ENCODE measurements around the gene CKMT1B. TPM values are rescaled to one million over a fixed set of nuclear protein-coding genes. Genes with fewer than 3 reads are reported as not detected.
"Not testable (repeated sequence)": the region's sequence is repeated elsewhere in the genome, so short reads cannot be mapped to it uniquely, and the experiment has no call there.

The CKMT1B gene
- total RNA-seq, 2 donors from 2014 or later: not detected

DNA sequence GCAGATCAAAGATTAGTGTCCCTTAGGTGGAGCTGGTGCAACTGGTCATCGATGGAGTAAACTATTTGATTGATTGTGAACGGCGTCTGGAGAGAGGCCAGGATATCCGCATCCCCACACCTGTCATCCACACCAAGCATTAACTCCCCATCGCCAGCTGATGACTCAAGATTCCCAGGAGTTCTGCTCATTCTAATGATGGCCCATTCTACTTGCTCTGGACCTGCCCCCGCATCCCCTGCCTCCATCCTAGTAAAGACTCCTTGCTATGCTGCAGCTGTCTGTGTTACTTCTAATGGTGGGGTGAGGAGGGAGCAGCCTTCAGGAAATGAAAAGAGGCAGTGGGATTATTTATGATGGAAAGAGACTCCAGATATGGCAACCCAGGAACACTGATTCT, 5.3 kb downstream of the CKMT1B start:
- H3K9me3 Mint-ChIP-seq; H3K4me3 Mint-ChIP-seq; ATAC-seq; H3K36me3 Mint-ChIP-seq; H3K27ac Mint-ChIP-seq; DNase-seq (ENCODE audit: low spot score); H3K4me1 Mint-ChIP-seq (ENCODE audit: low read depth in 2 of 2): not testable (repeated sequence)
- peaks cover 34 to 37% of the 10 kb centered on the region in 2 donors for H3K27me3 Mint-ChIP-seq

DNA sequence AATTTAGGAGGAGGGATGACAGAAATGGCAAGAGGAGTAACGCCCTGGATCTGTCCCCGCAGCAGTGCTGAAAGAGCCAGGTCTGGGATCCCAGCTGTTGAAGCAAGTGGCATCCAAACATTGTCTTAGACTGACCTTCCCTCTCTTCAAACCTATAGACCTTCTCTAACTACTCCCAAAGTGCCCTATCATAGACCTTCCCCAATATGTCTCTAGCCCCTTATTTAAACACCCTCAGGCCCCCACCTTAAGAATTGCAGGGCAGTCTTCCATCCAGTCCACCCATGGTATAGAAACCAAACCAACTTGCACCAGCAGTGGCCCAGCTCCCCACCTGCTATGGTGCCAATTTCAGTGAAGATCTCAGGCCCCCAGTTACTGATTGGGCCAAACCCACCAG, 6.4 kb downstream of the CKMT1B start:
- peaks cover 36 to 44% of the 10 kb centered on the region in 2 donors for H3K27me3 Mint-ChIP-seq
- DNase-seq (ENCODE audit: low spot score); H3K9me3 Mint-ChIP-seq; H3K4me1 Mint-ChIP-seq (ENCODE audit: low read depth in 2 of 2); H3K27ac Mint-ChIP-seq; H3K36me3 Mint-ChIP-seq; H3K4me3 Mint-ChIP-seq: not testable (repeated sequence)
- peak in 1 of 2 donors; percentile 36 for ATAC-seq

DNA sequence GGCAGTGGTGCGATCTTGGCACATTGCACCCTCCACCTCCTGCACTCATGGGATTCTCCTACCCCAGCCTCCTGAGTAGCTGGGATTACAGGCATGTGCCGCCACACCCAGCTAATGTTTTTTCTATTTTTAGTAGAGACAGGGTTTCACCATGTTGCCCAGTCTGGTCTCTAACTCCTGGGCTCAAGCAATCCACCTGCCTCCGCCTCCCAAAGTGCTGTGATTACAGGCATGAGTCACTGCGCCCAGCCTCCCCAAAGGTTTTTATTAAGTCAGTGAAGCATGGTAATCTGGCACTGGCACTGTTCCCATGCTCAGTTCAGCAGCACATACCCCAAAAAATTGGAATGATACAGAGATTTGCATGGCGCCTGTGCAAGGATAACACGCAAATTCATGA, 8.4 kb downstream of the CKMT1B start:
- not testable (repeated sequence) for H3K4me1 Mint-ChIP-seq (ENCODE audit: low read depth in 2 of 2); H3K27ac Mint-ChIP-seq; ATAC-seq; H3K4me3 Mint-ChIP-seq; H3K36me3 Mint-ChIP-seq; DNase-seq (ENCODE audit: low spot score); H3K9me3 Mint-ChIP-seq
- peaks cover 30 to 38% of the 10 kb centered on the region in 2 donors for H3K27me3 Mint-ChIP-seq

DNA sequence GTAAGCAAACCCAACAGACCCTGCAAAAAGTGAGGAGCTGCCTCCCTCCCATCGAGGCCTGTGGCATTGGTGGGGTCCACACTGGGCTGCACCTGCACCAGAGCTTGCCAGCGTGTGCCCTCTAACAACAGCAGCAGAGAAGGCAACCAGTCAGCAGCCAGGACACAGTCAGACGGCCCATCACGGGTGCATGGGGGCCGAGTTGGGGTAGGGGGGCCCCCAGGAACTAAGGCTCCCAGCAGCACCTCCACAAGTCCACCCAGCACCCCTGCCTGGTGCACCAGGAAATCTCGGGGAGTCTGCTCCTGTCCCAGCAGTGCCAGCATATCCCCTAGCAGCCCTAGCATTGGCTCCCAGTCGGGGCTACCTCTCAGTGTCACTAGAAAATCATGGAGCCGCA, 23.9 kb downstream of the CKMT1B start:
- not testable (repeated sequence) for H3K27me3 Mint-ChIP-seq; ATAC-seq; H3K4me3 Mint-ChIP-seq; H3K4me1 Mint-ChIP-seq (ENCODE audit: low read depth in 2 of 2); DNase-seq (ENCODE audit: low spot score); H3K9me3 Mint-ChIP-seq; H3K36me3 Mint-ChIP-seq; H3K27ac Mint-ChIP-seq

DNA sequence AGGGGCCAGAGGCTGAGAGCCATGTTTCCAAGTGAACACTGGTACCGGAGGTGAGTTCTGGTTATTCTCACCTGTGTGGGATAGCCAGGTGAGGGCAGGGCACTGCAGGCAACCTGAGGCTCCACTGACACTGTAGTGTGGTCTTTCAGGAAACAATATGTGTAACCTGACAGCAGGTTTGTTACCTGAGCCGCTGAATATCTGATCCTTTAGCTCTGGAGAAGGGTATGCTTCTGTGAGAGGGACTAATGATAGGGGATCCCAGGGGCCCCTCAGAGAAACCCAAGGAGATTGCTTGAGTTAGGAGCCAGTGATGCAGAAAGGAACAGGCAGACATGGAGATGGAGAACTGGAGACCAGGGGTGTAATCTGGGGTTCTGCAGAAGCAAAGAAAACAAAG, 24.9 kb downstream of the CKMT1B start, which contains the start of gene STRC:
Gene STRC, minus strand, starts transcription at position 101 of the 400 bp plus-strand sequence. Its CDS starts 78 bp downstream, at position 23.
- not testable (repeated sequence) for H3K4me1 Mint-ChIP-seq (ENCODE audit: low read depth in 2 of 2); H3K4me3 Mint-ChIP-seq; H3K9me3 Mint-ChIP-seq; ATAC-seq; H3K27ac Mint-ChIP-seq; DNase-seq (ENCODE audit: low spot score); H3K36me3 Mint-ChIP-seq; H3K27me3 Mint-ChIP-seq

DNA sequence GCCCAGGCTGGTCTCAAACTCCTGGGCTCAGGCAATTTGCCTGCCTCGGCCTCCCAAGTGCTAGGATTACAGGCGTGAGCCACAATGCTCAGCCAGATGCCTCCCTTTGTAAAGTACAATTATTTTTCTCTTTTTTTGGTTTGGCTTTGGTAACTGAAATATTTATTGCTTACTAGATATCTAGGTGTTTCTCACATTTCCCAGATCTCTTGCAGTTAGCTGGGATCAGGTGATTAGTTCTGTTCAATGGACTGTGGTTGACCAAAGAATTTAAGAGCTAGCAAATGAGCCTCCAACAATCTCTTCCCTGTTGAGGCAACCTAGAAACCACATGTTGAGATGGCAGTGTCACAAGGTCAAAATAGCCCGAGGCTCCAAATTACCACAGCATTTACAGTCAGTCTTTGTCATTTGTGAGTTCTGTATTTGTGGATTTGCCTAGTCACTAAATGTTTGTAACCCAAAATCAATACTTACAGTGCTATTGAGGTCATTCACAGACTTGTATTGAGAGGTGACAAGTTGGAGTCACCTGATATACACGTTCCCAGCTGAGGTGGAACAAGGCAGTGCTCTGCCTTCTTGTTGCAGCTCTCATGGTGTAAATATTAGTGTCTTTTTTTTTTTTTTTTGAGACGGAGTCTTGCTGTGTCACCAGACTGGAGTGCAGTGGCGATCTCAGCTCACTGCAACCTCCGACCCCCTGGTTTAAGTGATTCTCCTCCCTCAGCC, 28.4 kb downstream of the CKMT1B start:
- H3K36me3 Mint-ChIP-seq; H3K9me3 Mint-ChIP-seq; ATAC-seq; H3K4me3 Mint-ChIP-seq; H3K4me1 Mint-ChIP-seq (ENCODE audit: low read depth in 2 of 2); DNase-seq (ENCODE audit: low spot score); H3K27ac Mint-ChIP-seq: not testable (repeated sequence)
- H3K27me3 Mint-ChIP-seq: peaks cover 8 to 13% of the 10 kb centered on the region in 2 donors

DNA sequence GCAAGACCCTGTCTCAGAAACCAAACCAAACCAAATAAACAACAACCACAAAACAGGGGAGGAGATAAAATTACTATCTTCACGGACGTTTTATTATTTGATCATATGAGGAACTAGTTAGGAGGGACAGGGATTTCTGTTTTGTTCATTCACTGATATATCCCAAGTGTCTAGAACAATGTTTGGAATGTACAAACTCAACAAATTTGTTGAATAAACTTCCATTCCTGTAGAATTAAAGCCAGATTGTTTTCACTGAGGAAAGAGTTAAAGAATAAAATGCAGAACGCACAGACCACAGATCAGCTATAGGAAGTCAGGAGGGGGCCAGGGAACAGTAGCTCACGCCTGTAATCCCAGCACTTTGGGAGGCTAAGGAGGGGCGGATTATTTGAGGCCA, 31.3 kb downstream of the CKMT1B start:
- no peaks in the 10 kb centered on the region for H3K4me1 Mint-ChIP-seq (ENCODE audit: low read depth in 2 of 2)
- DNase-seq (ENCODE audit: low spot score) (no peak), ATAC-seq (no peak)
- no peak overlapping the region for H3K4me3 Mint-ChIP-seq
- peaks cover 4 to 7% of the 10 kb centered on the region in 2 donors for H3K27me3 Mint-ChIP-seq
- H3K36me3 Mint-ChIP-seq: no peaks in the 10 kb centered on the region
- no peak overlapping the region for H3K27ac Mint-ChIP-seq
- H3K9me3 Mint-ChIP-seq: no peaks in the 10 kb centered on the region

DNA sequence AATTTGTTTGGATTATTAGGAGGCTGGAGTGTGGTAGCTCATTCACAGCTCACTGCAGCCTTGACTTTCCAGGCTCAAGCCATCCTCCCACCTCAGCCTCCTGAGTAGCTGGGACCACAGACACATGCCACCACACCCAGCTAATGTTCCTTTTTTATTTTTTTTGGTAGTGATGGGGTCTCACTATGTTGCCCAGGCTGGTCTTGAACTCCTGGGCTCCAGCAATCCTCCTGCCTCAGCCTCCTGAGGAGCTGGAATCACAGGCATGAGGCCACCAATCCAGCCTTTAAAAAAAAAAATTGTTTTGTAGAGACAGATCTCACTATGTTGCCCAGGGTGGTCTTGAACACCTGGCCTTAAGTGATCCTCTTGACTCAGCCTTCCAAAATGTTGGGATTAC, 33.1 kb downstream of the CKMT1B start:
- not testable (repeated sequence) for H3K4me1 Mint-ChIP-seq (ENCODE audit: low read depth in 2 of 2); H3K9me3 Mint-ChIP-seq; DNase-seq (ENCODE audit: low spot score); H3K36me3 Mint-ChIP-seq; H3K27me3 Mint-ChIP-seq; H3K27ac Mint-ChIP-seq; ATAC-seq; H3K4me3 Mint-ChIP-seq

DNA sequence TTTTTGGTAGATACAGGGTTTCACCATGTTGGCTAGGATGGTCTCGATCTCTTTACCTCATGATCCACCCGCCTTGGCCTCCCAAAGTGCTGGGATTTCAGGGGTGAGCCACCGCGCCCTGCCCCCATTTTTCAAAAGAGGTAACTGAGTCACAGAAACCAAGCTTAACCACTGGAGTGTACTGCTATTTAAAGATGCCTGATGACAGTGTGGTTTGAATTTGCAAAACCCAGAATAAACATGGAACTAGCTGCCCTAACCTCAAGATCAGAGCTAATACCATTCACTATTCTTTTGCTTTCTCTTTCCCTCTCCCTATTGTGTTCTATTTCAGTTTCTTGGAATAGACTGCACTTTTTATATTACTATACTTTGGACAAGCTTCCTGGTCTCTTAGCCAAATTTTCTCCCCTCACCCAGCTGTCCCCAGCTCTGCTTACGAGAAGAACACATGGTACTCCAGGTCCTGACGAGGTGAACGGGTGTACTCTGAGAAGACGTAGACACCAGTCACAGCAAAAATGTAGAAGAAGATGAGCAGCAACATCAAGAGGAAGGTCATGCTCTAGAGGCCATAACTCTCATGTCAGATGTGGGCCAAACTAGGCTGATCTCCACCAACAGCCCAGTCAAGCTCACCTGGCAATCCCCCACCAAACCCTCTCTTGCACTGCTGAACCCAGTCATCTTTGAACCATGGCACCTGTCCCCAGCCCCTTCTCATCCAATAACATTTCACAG, 44.8 kb downstream of the CKMT1B start:
- H3K27ac Mint-ChIP-seq; H3K27me3 Mint-ChIP-seq; ATAC-seq; DNase-seq (ENCODE audit: low spot score); H3K4me1 Mint-ChIP-seq (ENCODE audit: low read depth in 2 of 2); H3K36me3 Mint-ChIP-seq; H3K9me3 Mint-ChIP-seq; H3K4me3 Mint-ChIP-seq: not testable (repeated sequence)

Other genes with a start within 250 kb of the CKMT1B start
- gene ZSCAN29, start 223.0 kb upstream of the CKMT1B start, total RNA-seq: 10 to 100 TPM; 30.4 to 37.4 TPM
- 10 to 100 TPM; 24.3 to 61.1 TPM for gene TUBGCP4, start 222.9 kb upstream of the CKMT1B start, total RNA-seq
- gene TP53BP1, start 100.9 kb upstream of the CKMT1B start, total RNA-seq: 10 to 100 TPM; 27.8 to 46.7 TPM
- 1 to 10 TPM in 1 of 2 donors, under 1 TPM in 1; 0.24 to 1.2 TPM for gene MAP1A, start 76.4 kb upstream of the CKMT1B start, total RNA-seq
- gene PPIP5K1, start 3.8 kb upstream of the CKMT1B start, total RNA-seq: 10 to 100 TPM; 61.1 to 88.8 TPM
- under 1 TPM; 0.50 to 0.86 TPM for gene STRC, start 24.8 kb downstream of the CKMT1B start, total RNA-seq
- 10 to 100 TPM; 10.3 to 13.6 TPM for gene CATSPER2, start 54.8 kb downstream of the CKMT1B start, total RNA-seq
- not detected for gene CKMT1A, start 99.8 kb downstream of the CKMT1B start, total RNA-seq
- gene PDIA3, start 152.4 kb downstream of the CKMT1B start, total RNA-seq: 100 to 1,000 TPM; 365 to 555 TPM
- under 1 TPM; 0.26 to 0.86 TPM for gene ELL3, start 182.9 kb downstream of the CKMT1B start, total RNA-seq
- gene SERF2, start 198.3 kb downstream of the CKMT1B start, total RNA-seq: 100 to 1,000 TPM; 456 to 585 TPM
- under 1 TPM; 0.24 to 0.50 TPM for gene SERINC4, start 206.2 kb downstream of the CKMT1B start, total RNA-seq
- gene HYPK, start 206.6 kb downstream of the CKMT1B start, total RNA-seq: 10 to 100 TPM; 14.3 to 15.3 TPM
- 10 to 100 TPM; 30.4 to 37.4 TPM for gene MFAP1, start 230.7 kb downstream of the CKMT1B start, total RNA-seq
- gene WDR76, start 233.0 kb downstream of the CKMT1B start, total RNA-seq: 10 to 100 TPM; 37.9 to 69.0 TPM

All from natural killer cell treated with Interleukin-12 subunit alpha and Interleukin-12 subunit beta and Interleukin-15 and Interleukin-18, amount 100 ng/mL, for 72 hours (primary cell).